GM12878 (cell line): Measurements from ENCODE around the gene DLX3. TPM values are rescaled to one million over a fixed set of nuclear protein-coding genes. Genes with fewer than 3 reads are reported as not detected.

Experiments
- ATAC-seq: fragments of 200-7000 bp; cut with Tn5 transposase; 3 replicates; pipeline ENCODE4 v1.9.1; 2020; ENCODE audit warnings: mild to moderate bottlenecking, moderate library complexity
- BruUV-seq: library from RNA; stranded (reverse); fragments of 400-500 nt; replicated peaks from 2 replicates; lab custom pipeline; 2021; lab: Mats Ljungman, UMichigan
- CTCF ChIA-PET: fragments of 300-600 bp; sonication (Branson Sonifier 250); formaldehyde crosslinking; extraction: SDS; loops from one replicate; lab custom pipeline; 2021; ENCODE audit warnings: inconsistent platforms; lab: Yijun Ruan, JAX
- POLR2A ChIA-PET: fragments of 350-600 bp; formaldehyde crosslinking; extraction: SDS; loops from one replicate; lab custom pipeline; 2021; ENCODE audit warnings: inconsistent platforms; lab: Charles Lee
- RAD21 ChIA-PET: fragments of 300-600 bp; sonication (Branson Sonifier 250); formaldehyde crosslinking; loops from one replicate; lab custom pipeline; 2023; ENCODE audit warnings: antibody characterized with exemption; ENCODE audit not compliant: unreplicated experiment; lab: Charles Lee
- SMC1A ChIA-PET: fragments of 300-600 bp; sonication (Branson Sonifier 250); formaldehyde crosslinking; loops from one replicate; lab custom pipeline; 2023; ENCODE audit not compliant: unreplicated experiment, uncharacterized antibody; lab: Charles Lee
- DNase-seq: peaks from one replicate; pipeline ENCODE4 v3.0.0-alpha.2; 2011; ENCODE audit warnings: low read depth, low spot score
- FAIRE-seq: peaks from 3 replicates; lab custom pipeline; 2011; peaks lifted over from hg19 to GRCh38; lab: Jason Lieb, UNC
- H2AFZ ChIP-seq: 2 replicates; pipeline ENCODE4 v1.6.0; 2011; ENCODE audit warnings: low read depth, low read length, control low read depth; ENCODE audit not compliant: control insufficient read depth
- H3K27ac ChIP-seq: 2 replicates; pipeline ENCODE4 v1.5.1; 2011; ENCODE audit warnings: control low read depth; ENCODE audit not compliant: control insufficient read depth, insufficient read depth
- H3K27me3 ChIP-seq, 2 experiments: replicated peaks in 1 of 2; 2 replicates each; pipeline versions ENCODE4 v1.6.0 to v1.6.1; 2011; ENCODE audit warnings: low read length in 1 of 2; ENCODE audit not compliant: control insufficient read depth in 2 of 2, insufficient read depth in 2 of 2
- H3K36me3 ChIP-seq, 2 experiments: 2 replicates each; pipeline ENCODE4 v1.5.1; 2011; ENCODE audit warnings: low read length in 1 of 2; ENCODE audit not compliant: control insufficient read depth in 2 of 2, insufficient read depth in 2 of 2
- H3K4me1 ChIP-seq: 2 replicates; pipeline ENCODE4 v1.6.1; 2011; ENCODE audit warnings: mild to moderate bottlenecking, low read length, moderate library complexity, mixed read lengths; ENCODE audit not compliant: control insufficient read depth, insufficient read depth
- H3K4me2 ChIP-seq: 2 replicates; pipeline ENCODE4 v1.6.0; 2011; ENCODE audit warnings: control low read depth; ENCODE audit not compliant: control insufficient read depth, insufficient read depth
- H3K4me3 ChIP-seq: fragments of 200-600 bp; sonication (generic); 2 replicates; pipeline ENCODE4 v1.5.1; 2016
- H3K79me2 ChIP-seq: 2 replicates; pipeline ENCODE4 v1.6.0; 2011; ENCODE audit warnings: low read length; ENCODE audit not compliant: control insufficient read depth, insufficient read depth
- H3K9ac ChIP-seq: 2 replicates; pipeline ENCODE4 v1.8.0; 2011; ENCODE audit warnings: low read length, control low read depth, mixed read lengths; ENCODE audit not compliant: control insufficient read depth, insufficient read depth
- H3K9me3 ChIP-seq: replicated peaks from 3 replicates; pipeline ENCODE4 v1.5.1; 2011; ENCODE audit warnings: mild to moderate bottlenecking, low read length; ENCODE audit not compliant: control insufficient read depth, insufficient read depth
- H4K20me1 ChIP-seq: 2 replicates; pipeline ENCODE4 v1.6.0; 2011; ENCODE audit not compliant: control insufficient read depth, insufficient read depth
- PBX3 ChIP-seq: IDR thresholded peaks from 2 replicates; pipeline ENCODE4 v1.6.1; 2011; ENCODE audit warnings: mild to moderate bottlenecking, low read depth, low read length, moderate library complexity; ENCODE audit not compliant: insufficient replicate concordance
- TCF3 ChIP-seq: IDR thresholded peaks from 2 replicates; pipeline ENCODE4 v1.6.1; 2012; ENCODE audit warnings: low read depth, mild to moderate bottlenecking, low read length, borderline replicate concordance; ENCODE audit not compliant: insufficient read depth
- TCF7 ChIP-seq: IDR thresholded peaks from 2 replicates; pipeline ENCODE4 v1.6.1; 2014; ENCODE audit warnings: antibody characterized with exemption, borderline replicate concordance
- WGBS: methylation state at CpG from one replicate; pipeline ENCODE4 v1.1.6; 2016; ENCODE audit warnings: low lambda C conversion rate; ENCODE audit not compliant: insufficient replicate concordance, insufficient coverage; ENCODE audit errors: missing lambda C conversion rate; 5-methylcytosine and 5-hydroxymethylcytosine counted together
- in situ Hi-C: fragments of 300-500 bp; cut with MboI; formaldehyde crosslinking; loops from 9 replicates; pipeline ENCODE4 v1.14.3; 2018; ENCODE audit warnings: mixed read lengths
- intact Hi-C: fragments of 100-400 bp; cut with micrococcal nuclease; formaldehyde crosslinking; loops from one replicate; pipeline ENCODE4 v1.14.2; 2022; ENCODE audit not compliant: unreplicated experiment
- polyA plus RNA-seq, 11 experiments: library from polyadenylated mRNA; depleted of rRNA in 4 of 11; unstranded in 6 of 11; stranded (reverse) in 5 of 11; fragments of >200 nt; fragmentation: Nextera tagmentation in 4 of 11; fragmentation: Illumina TruSeq in 1 of 11; extraction: Ambion mirVana in 4 of 11; extraction: Trizol in 1 of 11; gene quantifications; 1 replicate in 1 of 11; 2 replicates in 10 of 11; pipeline versions ENCODE4 v1.2.1 to v1.2.3, GENCODE V29; 2011 to 2016; ENCODE audit warnings: inconsistent platforms in 2 of 11, missing spikeins in 2 of 11, low read depth in 1 of 11
- total RNA-seq, 4 experiments: library from RNA; depleted of rRNA in 3 of 4; stranded (reverse); fragments of >200 nt in 3 of 4; fragmentation: Illumina TruSeq in 1 of 4; extraction: Trizol in 1 of 4; gene quantifications; 2 replicates each; pipeline versions ENCODE4 v1.2.1 to v1.2.3, GENCODE V29; 2013 to 2021
- TF ChIP-seq, protein P1 (sequence below): fragments of 450-650 bp; IDR thresholded peaks from 2 replicates; pipeline ENCODE4 v1.6.1; 2017; ENCODE audit warnings: mild to moderate bottlenecking, moderate library complexity
- TF ChIP-seq, protein P2 (sequence below): IDR thresholded peaks from 2 replicates; pipeline ENCODE4 v1.6.1; 2011; ENCODE audit warnings: borderline replicate concordance, low read depth, mild to moderate bottlenecking, moderate library complexity, low read length; ENCODE audit not compliant: insufficient read depth, poor library complexity, severe bottlenecking
- TF ChIP-seq, protein P3 (sequence below): fragments of 150-350 bp; IDR thresholded peaks from 2 replicates; pipeline ENCODE4 v1.6.1; 2014; ENCODE audit warnings: mild to moderate bottlenecking, low read depth, low read length

Gene DLX3
- total and polyA plus RNA-seq, 10 of the 15 experiments (the other 5 are each of a cell fraction or from before 2014, with no cell fraction given) = not detected

DNA sequence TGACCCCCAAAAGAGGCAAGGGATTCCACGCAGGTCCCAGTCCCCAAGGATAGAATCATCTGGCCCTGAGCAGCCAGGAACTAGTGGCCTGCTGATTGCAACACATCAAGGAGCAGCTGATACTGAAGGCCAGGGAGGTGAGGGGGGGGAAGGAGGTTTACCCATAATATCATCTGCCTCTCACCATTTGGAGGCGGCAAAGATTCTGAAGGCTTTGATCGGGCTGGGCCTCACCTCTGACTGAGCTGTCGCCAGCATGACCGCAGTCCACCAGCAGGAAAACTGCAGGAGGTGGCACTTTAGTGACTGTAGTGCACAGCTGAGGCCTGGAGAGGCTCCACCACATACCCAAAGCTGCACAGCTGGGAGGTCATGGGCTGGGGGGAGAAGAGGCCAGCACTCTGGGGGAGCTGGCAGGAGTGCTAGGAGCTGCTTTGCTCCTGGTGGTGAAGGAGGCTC is 40.4 kb upstream of the DLX3 start (continued):
- TF ChIP-seq TCF7 (no peak), PBX3 (no peak)

DNA sequence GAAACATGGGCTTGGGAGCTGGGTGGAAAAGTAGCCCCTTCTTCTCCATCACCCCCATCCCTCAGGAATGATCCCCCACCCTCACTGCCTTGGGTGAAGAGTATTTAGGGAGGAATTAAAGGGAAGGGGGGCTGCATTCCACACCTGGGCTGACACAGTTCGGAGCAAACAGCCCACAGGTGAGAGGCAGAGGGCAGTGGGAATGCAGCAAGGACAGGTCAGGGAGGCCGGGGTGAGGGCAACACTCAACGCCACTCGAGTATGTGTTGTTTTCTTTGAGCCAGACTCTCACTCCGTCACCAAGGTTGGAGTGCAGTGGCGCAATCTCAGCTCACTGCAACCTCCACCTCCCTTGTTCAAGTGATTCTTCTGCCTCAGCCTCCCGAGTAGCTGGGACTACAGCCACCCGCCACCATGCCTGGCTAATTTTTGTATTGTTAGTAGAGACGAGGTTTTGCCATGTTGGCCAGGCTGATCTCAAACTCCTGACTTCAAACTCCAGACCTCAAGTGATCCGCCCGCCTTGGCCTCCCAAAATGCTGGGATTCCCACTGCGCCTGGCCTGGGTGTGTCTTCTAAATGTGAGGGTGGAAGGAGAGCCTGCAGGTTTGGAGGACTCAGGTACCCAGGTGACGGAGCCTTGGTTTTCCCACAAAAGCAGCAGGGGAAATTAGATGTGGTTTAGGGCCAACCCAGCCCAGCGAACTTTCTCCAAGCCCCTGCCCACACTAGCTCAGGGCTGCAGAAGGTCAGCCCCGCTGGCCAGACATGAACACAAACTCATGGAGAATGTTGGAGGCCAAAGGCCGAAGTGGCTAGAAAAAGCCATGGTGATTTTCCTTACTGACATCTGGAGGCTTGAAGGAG is 39.7 kb upstream of the DLX3 start:
- ChIA-PET RAD21 (no interaction called here), CTCF (interaction anchor here (0.7 to 9.7 kb wide), 4 partner anchors 9 to 359 kb away, joined by 3 to 118 read pairs (median 5); no protein-coding TSS in a partner anchor), POLR2A (interaction anchor here (0.6 kb wide), 1 partner anchor 309 kb away, joined by 4 read pairs; no protein-coding TSS in a partner anchor), SMC1A (interaction anchor here (0.7 kb wide), 1 partner anchor 21 kb away, joined by 3 read pairs; the partner anchor contains the start of gene ITGA3)
- Histone ChIP-seq H3K4me3 (no peak overlapping the region), H3K4me2 (no peak overlapping the region), H3K27ac (no peak overlapping the region), H3K9ac (no peak overlapping the region), H3K9me3 (no peaks in the 10 kb centered on the region), H3K36me3 (no peaks in the 10 kb centered on the region), H4K20me1 (no peaks in the 10 kb centered on the region), H3K4me1 (no peaks in the 10 kb centered on the region), H3K79me2 (no peaks in the 10 kb centered on the region), H2AFZ (no peak overlapping the region), H3K27me3 (peaks cover 0 to 1% of the 10 kb centered on the region in 2 experiments; a peak in 2 of 4 replicates)
- 21% methylated on average over 16 of the region's 16 CpGs for WGBS
- no peak for FAIRE-seq
- no peak for DNase-seq
- intact Hi-C loops = no loop called here
- BruUV-seq = no TSS peak
- no peak for ATAC-seq
- in situ Hi-C loops = no loop called here
- TF ChIP-seq, protein P1, sequence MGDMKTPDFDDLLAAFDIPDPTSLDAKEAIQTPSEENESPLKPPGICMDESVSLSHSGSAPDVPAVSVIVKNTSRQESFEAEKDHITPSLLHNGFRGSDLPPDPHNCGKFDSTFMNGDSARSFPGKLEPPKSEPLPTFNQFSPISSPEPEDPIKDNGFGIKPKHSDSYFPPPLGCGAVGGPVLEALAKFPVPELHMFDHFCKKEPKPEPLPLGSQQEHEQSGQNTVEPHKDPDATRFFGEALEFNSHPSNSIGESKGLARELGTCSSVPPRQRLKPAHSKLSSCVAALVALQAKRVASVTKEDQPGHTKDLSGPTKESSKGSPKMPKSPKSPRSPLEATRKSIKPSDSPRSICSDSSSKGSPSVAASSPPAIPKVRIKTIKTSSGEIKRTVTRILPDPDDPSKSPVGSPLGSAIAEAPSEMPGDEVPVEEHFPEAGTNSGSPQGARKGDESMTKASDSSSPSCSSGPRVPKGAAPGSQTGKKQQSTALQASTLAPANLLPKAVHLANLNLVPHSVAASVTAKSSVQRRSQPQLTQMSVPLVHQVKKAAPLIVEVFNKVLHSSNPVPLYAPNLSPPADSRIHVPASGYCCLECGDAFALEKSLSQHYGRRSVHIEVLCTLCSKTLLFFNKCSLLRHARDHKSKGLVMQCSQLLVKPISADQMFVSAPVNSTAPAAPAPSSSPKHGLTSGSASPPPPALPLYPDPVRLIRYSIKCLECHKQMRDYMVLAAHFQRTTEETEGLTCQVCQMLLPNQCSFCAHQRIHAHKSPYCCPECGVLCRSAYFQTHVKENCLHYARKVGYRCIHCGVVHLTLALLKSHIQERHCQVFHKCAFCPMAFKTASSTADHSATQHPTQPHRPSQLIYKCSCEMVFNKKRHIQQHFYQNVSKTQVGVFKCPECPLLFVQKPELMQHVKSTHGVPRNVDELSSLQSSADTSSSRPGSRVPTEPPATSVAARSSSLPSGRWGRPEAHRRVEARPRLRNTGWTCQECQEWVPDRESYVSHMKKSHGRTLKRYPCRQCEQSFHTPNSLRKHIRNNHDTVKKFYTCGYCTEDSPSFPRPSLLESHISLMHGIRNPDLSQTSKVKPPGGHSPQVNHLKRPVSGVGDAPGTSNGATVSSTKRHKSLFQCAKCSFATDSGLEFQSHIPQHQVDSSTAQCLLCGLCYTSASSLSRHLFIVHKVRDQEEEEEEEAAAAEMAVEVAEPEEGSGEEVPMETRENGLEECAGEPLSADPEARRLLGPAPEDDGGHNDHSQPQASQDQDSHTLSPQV = no peak
- TF ChIP-seq TCF3 = no peak
- TF ChIP-seq, protein P2, sequence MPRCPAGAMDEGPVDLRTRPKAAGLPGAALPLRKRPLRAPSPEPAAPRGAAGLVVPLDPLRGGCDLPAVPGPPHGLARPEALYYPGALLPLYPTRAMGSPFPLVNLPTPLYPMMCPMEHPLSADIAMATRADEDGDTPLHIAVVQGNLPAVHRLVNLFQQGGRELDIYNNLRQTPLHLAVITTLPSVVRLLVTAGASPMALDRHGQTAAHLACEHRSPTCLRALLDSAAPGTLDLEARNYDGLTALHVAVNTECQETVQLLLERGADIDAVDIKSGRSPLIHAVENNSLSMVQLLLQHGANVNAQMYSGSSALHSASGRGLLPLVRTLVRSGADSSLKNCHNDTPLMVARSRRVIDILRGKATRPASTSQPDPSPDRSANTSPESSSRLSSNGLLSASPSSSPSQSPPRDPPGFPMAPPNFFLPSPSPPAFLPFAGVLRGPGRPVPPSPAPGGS = no peak
- TF ChIP-seq, protein P3, sequence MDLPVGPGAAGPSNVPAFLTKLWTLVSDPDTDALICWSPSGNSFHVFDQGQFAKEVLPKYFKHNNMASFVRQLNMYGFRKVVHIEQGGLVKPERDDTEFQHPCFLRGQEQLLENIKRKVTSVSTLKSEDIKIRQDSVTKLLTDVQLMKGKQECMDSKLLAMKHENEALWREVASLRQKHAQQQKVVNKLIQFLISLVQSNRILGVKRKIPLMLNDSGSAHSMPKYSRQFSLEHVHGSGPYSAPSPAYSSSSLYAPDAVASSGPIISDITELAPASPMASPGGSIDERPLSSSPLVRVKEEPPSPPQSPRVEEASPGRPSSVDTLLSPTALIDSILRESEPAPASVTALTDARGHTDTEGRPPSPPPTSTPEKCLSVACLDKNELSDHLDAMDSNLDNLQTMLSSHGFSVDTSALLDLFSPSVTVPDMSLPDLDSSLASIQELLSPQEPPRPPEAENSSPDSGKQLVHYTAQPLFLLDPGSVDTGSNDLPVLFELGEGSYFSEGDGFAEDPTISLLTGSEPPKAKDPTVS = no peak
